GM10248 (cell line): ENCODE measurements around the gene TRIM2.

Experiments used
- CTCF ChIA-PET: fragments of 300-600 bp; sonication (Branson Sonifier 250); formaldehyde crosslinking; extraction: SDS; loops from one replicate; lab custom pipeline; 2021; ENCODE audit warnings: antibody characterized with exemption; lab: Yijun Ruan, JAX
- POLR2A ChIA-PET: fragments of 350-650 bp; sonication (Branson Sonifier 250); formaldehyde crosslinking; extraction: SDS; loops from one replicate; lab custom pipeline; 2020; ENCODE audit warnings: antibody characterized with exemption; lab: Yijun Ruan, JAX
- DNase-seq: peaks from one replicate; pipeline ENCODE4 v3.0.0; 2012; ENCODE audit errors: extremely low spot score
- CTCF ChIP-seq: IDR thresholded peaks from 2 replicates; pipeline ENCODE4 v1.5.1; 2012; ENCODE audit warnings: mild to moderate bottlenecking, low read depth; ENCODE audit errors: extremely low read depth, missing control alignments, control extremely low read depth

The TRIM2 gene

GRCh38 chr4:153229545-153229944, 25.3 kb downstream of the TRIM2 start:
- TF ChIP-seq CTCF, result no peak
- ChIA-PET CTCF (interaction anchor here (1.4 kb wide), 1 partner anchor 32 kb away, joined by 3 read pairs; no protein-coding TSS in a partner anchor), POLR2A (no interaction called here)
- DNase-seq, result no peak

GRCh38 chr4:153232768-153233167, 28.5 kb downstream of the TRIM2 start:
- TF ChIP-seq CTCF, result no peak
- CTCF ChIA-PET, result no interaction called here
- POLR2A ChIA-PET, result no interaction called here
- no peak for DNase-seq

GRCh38 chr4:153233761-153234371, 29.6 kb downstream of the TRIM2 start:
- no peak for DNase-seq
- TF ChIP-seq CTCF, result no peak
- ChIA-PET CTCF (no interaction called here), POLR2A (no interaction called here)

GRCh38 chr4:153234885-153235284, 30.6 kb downstream of the TRIM2 start:
- CTCF ChIA-PET, result no interaction called here
- DNase-seq, result no peak
- POLR2A ChIA-PET, result no interaction called here
- no peak for TF ChIP-seq CTCF

GRCh38 chr4:153238135-153238919, 34.1 kb downstream of the TRIM2 start:
- POLR2A ChIA-PET, result no interaction called here
- CTCF ChIA-PET, result no interaction called here

DNA sequence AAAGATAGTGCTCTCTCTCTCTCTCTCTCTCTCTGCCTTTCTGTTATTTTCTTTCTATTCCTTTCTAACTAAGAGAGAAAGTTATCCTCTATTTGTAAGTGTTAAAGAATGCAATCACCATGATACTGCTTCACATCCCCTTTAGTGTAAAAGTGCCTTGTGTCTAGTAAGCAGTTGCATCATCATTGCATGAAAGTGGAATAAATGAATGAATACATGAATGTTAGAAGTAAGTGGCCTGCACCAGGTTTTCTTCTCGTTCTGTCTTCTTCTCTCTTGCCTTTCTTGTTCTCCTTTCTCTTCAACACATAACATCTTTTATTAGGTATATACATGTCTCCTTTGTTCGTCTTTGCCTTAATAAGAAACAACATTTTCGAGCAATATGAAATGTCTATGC, 35.2 kb downstream of the TRIM2 start:
- ChIA-PET CTCF (no interaction called here), POLR2A (no interaction called here)
- TF ChIP-seq CTCF, result no peak
- DNase-seq, result no peak

More at GRCh38 chr4:153238135-153238919, 34.1 kb downstream of the TRIM2 start:
- DNase-seq, result no peak
- TF ChIP-seq CTCF, result no peak
